Hematopoietic multipotent progenitor cell treated with erythropoietin and hydrocortisone succinate and interleukin-3 and kit ligand, for 8 days (in vitro differentiated cells): ENCODE results near the gene ANTKMT.

Experiments used
- DNase-seq: peaks from one replicate; pipeline ENCODE4 v3.0.0-alpha.2; 2015

Gene ANTKMT

DNA sequence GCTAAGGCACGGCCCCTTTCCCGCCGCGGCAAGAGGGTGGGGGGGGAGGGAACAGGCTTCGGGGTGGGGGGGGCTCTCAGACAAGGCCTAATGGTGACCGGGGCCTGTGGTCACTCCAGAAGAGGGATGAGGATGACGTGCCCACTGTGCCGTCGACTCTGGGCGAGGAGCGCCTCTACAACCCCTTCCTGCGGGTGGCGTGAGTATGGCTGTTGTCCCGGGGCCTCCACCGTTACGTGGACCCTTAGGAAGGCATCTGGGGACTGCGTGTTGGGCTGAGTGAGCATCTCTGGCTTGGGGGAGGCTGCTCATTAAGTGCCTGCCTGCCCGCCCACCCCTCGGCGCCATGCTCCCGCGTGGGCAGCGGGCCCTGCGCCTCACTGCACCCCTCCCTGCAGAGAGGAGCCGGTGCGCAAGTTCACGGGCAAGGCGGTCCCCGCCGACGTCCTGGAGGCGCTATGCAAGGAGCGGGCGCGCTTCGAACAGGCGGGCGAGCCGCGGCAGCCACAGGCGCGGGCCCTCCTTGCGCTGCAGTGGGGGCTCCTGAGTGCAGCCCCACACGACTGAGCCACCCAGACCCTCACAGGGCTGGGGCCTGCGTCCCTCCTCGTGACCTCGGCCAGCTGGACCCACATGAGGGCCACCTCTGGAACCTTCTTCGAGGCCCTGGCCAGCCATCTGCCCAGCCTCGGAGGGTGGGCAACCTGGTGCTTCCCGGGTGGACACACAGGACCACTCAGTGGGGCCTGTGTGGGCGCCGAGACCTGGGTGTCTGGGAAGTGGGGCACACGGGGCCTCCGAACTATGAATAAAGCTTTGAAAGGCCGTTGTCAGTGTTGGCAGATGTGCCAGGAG, 8.2 kb downstream of the ANTKMT start:
- DNase-seq: no peak

DNA sequence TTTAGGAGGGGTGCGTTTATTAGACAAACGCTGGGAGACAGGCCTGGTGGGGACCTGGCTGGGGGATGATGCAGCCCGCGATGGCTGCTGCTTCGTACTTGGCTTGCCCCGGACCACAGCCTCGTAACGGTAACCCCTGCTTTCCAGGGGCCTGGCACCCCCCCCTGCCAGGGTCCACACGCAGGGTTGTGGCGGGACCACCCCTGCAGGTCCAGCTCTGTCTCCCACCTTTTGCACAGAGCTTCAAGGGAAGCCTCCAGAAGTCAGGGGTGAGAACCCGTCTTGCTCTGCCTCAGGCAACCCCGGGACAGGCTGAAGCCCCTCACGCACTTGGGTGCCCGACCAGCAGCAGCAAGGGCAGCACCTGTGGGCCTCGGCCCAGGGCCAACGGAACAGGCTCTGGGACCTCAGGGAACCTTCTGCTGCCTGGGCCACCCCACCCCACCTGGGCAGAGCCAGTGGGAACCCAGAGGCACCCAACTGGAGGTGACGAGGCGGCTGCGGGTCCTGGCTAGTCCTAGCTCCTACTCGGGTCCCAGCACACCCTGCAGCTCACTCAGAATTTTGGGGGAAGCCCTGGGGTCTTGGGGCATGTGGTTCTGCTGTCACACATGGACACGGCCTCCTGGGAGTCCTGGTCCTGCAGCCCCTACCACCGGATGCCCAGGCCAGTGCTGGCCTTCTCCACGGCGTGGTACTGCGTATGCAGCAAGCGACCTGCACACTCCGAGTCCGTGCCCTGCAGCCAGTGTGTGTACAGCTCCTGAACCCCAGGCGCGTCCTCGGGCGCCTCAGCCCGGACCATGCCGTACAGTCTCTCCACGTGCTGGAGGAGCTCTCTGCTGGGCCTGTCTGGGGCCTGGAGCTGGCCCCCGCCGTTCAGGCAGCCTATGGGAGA, 9.1 kb downstream of the ANTKMT start:
- DNase-seq: no peak

- no peak for DNase-seq
Observed at GRCh38 chr16:730666-731509, 9.9 kb downstream of the ANTKMT start.

- no peak for DNase-seq
Observed at GRCh38 chr16:732332-732731, 11.4 kb downstream of the ANTKMT start.

GRCh38 chr16:732936-733335, 12.0 kb downstream of the ANTKMT start:
- DNase-seq: no peak

- DNase-seq: no peak
Observed at GRCh38 chr16:733382-734207, 12.6 kb downstream of the ANTKMT start.

- no peak for DNase-seq
Observed at GRCh38 chr16:734208-734980, 13.4 kb downstream of the ANTKMT start.

- no peak for DNase-seq
Observed at GRCh38 chr16:734981-735881, 14.3 kb downstream of the ANTKMT start.

- no peak for DNase-seq
Observed at GRCh38 chr16:735982-736453, 15.1 kb downstream of the ANTKMT start.

DNA sequence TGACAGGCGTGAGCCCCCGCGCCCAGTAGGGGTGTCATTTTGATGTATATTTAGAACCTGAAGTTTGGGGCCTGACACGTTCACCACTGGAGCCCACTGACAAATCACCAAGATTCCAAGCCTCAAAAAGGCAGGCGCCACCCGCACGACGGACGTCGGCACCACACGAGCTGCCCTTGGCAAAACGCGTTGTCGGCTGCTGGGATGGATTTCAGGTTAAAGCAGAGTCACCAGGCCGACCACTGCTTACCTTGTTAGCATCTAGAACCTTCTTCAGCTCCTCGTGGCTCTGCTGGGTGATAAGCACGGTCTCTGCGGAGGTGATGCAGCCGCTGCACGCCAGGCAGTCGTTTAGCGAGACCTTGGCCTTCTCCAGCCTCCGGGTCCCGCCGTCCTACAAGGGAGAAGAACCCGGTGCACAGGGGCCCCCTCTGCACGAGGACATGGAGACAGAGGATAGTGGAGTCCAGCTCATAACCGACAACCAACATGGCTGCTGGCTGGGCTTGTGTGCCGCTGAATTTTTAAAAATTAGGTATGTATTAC, 16.1 kb downstream of the ANTKMT start:
- DNase-seq: no peak

- no peak for DNase-seq
Observed at GRCh38 chr16:739560-740458, 18.9 kb downstream of the ANTKMT start.

DNA sequence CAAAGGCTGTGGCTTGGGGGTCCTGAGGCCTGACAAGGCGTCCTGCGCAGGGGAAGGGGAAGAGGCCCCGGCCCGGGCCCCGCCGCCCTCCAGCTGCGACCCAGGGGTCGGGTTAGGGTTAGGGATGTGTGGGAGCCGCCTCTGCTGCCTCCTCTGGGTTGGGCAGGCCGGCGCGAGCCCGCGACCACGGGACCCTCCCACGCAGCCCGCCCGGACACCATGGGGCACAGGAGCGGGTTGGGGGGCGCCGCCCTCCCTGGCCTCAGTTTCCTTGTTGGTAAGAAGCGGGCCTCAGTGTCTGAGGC, 19.5 kb downstream of the ANTKMT start:
- DNase-seq: no peak

DNA sequence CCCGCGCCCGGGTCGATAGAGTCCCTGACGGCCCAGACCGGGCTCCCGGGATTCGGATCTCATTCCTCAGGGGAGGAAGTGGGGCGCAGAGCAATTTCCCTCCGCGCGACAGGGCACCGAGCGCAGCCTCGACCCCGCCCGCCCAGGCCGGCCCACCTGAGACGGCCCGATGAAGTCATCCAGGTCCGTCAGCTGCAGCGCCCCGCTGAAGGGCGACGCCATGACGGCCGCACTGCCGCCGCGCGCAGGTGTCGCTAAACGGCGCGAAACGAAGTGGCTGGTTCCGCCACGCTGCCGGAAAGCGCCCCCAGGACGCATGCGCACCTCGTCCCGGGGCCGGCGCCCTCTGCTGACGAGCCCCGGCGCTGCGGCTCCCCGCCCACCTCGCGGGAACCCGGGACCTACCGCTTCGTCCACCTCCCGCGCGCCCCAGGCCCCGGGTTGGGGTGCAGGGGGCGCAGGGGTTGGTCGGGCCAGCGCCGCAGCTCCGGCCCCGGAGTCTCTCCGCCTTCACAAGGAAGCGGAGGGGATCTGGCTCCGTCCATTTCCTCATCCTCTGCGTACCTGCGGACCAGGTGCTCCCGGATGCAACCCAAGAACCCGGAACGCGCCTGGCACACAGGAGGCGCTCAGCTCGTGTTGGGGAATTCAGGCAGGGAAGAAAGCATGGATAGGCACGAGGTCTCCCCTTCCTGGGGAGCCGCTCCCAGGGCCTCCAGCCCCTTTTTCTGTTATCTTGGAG, 20.0 kb downstream of the ANTKMT start, which contains the start of gene CIAO3:
Gene CIAO3, minus strand, starts transcription at position 234 of the 742 bp plus-strand sequence. Its CDS starts 12 bp downstream, at position 222.
- peak; percentile 86 for DNase-seq

DNA sequence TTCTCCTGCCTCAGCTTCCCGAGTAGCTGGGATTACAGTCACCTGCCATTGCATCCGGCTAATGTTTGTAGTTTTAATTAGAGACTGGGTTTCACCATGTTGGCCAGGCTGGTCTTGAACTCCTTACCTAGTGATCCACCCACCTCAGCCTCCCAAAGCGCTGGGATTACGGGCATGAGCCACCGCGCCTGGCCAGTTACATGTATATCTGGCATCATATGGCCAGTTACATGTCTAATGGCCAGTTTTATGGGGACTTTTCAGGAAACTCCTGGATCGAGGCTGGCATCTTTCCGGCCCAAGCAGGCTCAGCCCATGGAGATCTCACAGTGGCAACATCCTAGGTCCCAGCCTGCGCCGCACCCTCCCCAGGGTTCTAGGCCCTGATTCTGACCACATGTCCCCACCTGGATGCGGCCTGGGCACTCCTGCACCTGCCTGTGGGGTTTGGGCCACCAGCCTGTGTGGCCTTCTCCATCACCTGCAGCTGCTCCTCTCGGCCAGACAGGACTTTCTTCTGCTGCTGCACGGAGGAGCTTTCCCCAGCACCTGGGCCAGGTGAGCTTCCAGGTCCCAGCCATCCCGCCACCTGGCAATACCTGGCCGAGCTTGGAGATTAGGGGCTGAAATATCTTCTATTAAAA, 21.2 kb downstream of the ANTKMT start:
- DNase-seq: no peak

GRCh38 chr16:742894-743293, 21.9 kb downstream of the ANTKMT start:
- peak; percentile 59 for DNase-seq

DNA sequence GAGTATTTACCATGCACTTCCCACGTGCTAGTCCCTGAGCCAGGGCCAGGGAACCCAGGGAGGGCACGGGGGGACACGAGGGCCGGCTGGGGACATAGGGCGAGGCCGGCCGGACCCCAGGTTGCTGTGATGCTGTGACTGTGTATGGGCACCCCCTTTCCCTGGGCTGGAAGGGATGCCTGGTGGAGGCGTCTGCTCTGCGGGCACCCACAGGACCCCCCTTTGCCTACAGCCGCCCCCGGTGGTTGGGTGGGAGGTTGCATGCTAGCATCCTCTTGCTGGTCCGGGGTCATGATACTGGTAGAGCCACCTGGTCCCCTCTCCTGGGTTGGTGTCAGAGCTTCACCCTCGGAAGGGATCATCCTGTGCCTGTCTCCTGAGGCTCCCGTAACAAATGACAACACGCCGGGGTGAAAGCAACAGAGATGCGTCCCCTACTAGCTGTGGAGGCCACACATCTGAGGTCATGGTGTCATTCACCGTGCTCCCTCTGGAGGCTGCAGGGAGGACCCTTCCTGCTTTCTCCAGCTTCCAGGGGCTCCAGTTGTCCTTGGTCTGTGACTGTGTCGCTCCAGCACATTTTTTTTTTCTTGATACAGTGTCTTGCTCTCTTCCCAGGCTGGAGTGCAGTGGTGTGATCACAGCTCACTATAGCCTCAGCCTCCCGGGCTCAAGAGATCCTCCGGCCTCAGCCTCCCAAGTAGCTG, 23.0 kb downstream of the ANTKMT start:
- DNase-seq: no peak

DNA sequence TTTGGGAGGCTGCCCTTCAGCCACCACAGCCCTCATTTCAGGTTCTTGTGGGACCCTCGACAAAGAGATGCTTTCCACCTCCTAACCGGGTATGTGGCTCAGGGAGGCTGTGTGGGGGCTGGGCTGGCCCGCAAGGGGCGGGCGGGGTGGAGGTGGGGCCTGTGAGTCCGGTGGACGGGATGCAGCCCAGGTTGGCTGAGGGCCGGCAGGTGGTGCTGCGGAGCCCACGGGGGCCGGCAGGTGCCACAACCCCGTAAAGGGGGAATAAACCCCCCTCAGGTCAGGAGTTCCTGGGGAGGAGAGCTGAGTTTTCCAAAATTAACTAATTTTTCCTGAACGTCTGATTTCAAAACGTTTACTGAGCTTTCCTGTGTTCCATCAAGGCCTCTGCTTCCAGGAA, 24.8 kb downstream of the ANTKMT start:
- DNase-seq: no peak
